Activated CD8-positive, alpha-beta memory T cell treated with anti-CD3 and anti-CD28 coated beads, Interleukin-2, amount 50 U/mL, for 48 hours (primary cell): Measurements from ENCODE around the gene EHBP1.

Source experiments
- DNase-seq: peaks from one replicate; pipeline ENCODE4 v3.0.0-alpha.2; 2020

The EHBP1 gene

DNA sequence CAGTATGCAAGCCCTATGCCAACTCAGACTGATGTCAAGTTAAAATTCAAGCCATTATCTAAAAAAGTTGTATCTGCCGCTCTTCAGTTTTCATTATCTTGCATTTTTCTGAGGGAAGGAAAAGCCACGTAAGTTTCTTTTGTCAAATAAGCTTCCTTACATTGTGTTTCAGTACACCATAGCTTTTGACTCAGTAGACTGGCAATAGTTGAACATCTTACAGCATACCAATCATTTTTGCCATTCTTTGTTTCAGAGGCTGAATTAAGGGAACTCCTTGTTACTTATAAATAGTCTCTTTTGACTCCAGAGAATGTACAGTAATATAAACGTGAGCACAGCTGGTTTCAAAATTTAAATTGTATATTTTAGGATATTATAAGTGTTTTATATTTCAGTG lies 120.6 kb downstream of the EHBP1 start:
- no peak for DNase-seq

DNA sequence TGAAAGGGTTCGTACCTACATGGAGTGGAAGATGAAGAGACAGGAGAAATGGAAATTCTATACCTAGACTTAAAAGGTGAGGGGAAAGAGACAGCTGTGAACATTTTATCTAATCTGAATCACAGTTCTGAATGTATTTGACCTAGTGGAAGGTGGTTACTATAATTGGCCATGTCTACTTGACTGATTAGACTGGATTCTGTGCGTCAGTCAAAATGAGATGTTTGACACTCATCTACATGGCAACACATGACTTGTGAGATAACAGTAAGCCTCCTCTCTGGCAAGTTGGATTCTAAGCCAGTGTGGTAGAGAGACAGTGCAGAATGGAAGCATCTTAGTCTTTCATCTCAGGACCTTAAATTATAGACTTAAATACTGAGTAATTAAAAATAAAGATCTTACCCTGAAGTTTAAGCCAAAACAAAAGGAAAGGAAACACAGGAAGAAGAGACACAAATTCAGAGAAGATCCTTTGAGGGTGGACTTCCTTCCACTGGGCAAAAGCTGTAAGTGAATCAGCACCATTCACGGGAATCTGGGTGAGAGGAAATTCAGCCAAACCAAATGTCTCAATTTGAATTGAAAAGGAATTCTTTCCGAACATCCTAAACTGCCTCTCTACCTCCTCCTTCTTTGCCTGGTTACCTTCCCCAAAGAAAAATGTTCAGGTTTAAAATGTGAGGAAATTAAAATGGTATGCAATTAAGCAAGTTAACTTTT lies 121.6 kb downstream of the EHBP1 start:
- DNase-seq, result no peak

DNA sequence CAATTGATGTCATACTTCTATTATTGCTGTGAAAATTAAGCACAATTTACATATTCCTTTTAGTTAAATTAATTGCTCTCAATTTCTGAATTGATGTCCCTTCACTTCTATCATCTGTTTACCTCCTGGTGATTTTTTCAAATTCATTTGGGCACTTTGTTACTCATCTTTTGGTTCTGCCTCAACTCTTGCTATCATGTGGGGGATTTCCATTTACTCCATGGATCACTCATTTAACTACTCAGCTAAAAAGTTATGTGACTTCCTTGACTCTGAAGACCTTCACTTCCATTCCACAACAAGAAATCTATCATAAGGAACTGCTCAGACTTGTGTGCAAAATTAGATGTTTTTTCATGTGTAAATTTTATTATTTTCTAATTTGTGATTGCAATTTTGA lies 126.2 kb downstream of the EHBP1 start:
- no peak for DNase-seq

DNA sequence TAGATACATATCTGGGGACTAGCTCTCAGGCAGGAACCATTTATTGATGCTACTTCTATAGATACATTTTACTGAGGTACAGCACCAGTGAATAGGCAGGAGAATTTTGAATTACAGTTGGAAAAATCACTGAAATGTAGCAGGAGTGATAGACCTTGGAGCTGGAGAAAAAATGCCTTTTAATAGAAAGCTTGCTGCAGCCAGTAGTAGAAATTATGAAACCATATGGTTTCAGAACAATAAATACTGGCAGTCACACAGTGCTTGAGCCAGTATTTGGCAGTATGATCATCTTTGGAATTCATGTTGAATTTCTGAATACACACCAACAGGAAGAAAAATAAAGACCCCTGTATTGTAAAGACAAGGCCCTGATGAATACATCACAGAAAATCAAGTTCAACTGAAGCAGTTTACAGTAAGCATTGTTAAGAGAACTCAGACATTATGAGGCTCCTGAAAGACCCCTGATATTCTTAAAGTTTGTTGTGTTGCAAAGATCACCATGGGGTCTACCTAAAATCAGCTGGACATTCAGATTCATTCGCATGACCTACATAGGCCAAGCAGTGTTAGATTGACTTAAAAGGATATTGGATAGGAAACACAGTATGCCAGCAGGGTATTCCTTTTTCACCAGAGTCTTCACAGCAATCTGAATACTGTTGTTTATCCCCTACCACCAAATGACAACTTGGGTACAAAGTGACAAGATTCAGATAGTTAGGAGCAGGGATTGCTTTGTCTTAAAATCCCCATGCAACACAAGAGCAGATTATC lies 139.0 kb downstream of the EHBP1 start:
- DNase-seq, result no peak

DNA sequence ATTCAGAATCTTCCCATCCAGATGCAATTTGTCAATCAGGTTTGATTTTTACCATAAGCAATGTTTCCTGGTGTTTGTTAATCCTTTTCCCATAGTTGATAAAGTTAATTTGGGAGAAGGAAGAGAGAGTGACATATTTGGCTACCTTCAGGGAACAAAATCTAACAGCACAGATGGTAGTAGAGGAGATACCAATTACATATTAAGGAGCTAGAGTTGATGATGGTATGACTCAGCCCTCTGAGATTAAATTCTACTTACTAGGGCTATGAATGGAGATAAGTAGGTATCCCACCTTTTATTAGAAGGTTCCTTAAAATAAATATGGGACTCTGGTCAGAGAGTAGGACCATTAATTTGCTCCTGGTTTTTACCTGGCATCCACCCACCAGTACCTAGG lies 139.7 kb downstream of the EHBP1 start:
- no peak for DNase-seq

DNA sequence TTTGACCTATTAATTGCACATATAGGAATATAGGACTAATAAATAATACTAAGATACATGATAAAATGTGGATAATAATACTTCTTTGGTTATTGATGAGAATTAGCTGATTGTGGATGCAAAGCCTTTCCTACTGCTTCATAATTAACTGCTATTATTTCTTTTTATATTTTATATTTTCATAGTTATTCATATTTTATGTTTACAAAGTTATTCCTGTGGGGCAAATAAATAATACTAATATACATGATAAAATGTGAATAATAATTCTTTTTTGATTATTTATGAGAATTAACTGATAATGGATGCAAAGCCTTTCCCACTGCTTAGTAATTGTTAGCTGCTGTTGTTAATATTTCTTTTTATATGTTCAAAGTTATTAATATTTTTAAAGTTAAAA lies 146.7 kb downstream of the EHBP1 start:
- DNase-seq, result no peak

DNA sequence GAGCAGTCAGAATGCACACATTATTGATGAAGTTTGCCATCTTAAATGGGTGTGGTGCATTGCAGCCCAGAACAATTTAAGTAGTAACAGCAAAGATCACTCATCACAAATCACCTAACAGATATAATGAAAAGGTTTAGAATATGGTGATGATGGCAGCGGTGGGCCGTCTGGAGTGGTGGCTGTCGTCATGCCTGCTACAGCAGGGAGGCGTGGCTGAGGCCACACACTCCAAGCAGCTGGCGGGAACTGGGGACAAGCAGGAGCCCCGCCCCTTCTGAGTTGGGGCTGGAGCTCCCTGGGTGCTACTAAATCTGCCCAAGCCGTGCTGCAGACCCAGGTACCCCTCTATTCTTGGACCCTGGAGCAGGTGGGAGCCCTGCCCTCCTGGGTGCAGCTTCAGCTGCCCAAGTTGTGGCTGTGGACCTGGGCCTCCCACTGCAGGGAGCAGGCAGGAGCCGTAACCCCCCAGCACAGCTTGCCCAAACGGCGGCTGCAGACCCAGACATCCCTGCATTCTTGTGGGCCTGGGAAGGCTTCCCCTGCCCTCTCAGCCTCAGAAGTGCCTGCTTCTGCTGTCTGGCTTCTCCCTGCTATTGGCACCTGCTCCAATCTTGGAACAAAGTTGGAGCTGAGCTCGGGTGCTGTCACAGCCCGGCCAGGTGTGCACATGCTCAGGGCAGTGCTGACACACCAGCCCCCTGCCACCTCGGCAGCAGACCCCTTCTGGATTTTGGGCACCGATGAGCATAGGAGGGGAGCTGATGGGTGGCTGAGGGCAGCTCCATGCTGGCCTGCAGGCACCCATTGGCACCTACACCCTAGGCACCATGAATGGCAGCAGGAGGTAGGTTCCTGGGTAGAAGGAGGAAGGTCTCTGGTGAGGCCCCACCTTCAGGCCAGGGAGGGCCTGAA lies 149.3 kb downstream of the EHBP1 start:
- DNase-seq, result no peak

DNA sequence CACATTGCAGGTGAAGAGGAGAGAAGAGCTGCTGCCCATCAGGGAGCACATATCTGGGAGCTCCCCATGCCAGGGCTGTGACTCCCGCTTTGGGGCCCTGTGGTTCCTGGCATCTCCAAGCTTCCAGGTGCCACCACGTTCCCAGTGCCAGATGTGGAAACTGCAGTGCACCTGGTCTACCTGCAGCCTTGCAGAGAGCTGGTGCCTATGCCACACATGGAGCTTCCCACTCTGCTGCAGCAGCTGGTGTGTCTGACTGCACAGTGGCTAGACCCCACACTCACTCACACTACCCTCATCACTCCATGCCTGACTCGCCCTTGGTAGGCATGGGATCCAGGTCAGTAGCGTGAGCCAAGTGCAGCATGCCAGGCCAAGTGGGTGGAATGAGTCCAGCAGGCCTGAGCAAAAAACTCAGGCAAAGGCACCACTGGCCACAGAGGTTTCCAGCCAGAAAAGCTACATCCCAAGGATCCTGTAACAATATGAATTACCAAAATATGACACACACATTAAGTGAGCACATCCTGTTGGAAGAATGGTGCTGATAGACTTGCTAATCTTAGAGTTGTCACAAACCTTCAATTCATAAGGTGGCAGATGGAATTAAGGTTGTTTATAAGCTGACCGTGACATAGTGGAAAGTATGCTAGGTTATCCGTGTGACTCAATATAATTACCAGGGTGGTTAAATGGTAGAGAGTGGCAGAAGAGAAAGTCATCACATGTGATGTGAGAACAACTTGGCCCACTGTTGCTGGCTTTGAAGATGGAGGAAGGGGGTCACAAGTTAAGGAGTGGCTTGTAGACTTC lies 150.9 kb downstream of the EHBP1 start:
- DNase-seq, result no peak

DNA sequence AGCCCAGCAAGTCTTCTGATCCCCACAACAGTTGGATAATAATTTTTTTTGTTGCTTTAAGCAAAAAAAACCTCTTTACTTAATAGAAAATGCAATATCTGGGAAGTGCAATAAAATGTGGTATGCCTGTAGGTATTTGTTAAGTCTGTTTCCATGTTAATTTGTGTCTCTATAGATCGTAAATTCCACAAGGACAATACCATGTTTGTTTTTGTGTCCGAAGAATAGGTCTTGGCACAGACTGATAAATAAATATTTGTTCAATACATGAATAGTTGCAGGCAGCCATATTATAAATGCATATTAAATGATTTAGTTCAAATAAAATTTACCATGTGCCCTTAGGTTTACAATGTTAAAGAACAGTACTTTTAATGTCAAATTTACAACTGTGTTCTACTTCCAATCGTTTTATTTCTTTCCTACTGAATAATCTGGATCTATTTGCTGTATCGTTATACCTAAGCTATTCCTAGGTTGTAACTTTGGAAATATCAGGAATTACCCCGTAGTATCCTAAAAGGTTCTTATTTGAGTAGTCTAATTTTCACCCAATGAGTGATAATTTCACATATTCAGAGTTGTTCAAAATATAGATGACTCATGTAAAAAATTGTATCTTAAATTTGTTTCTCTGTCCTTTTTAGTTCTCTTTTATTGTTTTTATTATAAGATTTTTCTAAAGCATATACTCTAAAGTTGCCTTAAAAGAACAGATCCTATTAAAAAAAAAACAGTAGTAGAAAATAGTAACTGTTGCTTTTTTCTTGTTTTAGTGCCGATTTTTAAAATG lies 151.8 kb downstream of the EHBP1 start:
- no peak for DNase-seq

DNA sequence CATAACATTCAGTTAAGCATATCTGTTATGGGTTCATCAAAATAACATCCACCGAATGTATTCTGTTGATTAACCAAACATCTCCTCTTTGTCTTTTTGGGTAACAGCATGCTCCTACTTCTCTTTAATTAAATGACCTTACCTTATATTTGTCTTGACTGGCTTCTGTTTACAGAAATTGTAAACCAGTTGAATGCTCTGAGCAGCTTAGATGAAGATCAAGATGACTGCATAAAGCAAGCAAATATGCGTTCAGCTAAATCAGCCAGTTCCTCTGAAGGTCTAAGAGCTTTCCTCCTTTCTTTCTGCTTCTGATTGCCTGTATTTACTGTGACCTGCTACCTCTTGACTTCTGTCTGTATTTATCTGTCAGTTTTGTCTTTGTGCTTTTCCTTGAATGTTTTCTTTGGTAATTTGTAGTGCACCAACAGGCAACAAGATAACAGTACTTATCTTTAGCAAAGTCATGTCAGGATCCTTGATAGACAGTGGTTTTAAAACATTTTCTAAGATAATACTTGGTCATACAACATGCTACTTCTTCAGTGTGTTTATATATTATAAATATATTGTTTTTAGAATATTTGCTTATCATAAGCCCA lies 152.8 kb downstream of the EHBP1 start:
- DNase-seq, result no peak

DNA sequence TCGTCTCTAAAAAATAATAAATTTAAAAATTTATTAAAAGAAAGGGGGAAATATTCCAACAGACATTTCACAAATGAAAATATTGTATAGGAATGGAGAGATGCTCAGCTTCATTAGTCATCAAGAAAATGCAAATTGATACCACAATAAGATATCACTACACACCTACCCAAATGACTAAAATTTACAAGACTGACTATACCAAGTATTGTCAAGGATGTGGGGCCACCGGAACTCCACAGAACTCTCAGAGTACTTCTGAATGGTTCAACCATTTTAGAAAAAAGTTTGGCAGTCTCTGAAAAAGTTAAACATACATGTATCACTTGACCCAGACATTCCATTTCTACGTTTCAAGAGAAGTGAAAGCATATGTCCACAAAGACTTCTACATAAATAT lies 163.4 kb downstream of the EHBP1 start:
- no peak for DNase-seq

DNA sequence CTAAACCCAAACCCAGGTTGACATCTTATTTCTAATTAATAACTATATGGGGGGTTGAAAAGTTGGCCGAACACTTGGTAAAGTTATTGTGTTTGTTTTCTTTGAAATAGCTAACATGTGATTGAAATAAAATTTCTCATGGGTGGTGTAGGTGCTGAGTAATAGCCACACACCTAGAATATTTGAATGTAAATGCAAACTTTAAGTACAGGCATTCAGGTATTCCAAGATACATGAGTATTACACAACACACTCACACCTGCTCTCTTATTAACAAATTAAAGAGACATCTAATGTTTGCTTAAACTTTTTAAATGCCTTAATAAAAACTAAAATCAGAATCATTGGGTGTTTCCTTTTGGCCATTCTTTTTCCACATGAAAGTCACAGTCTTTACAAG lies 165.5 kb downstream of the EHBP1 start:
- DNase-seq, result no peak

DNA sequence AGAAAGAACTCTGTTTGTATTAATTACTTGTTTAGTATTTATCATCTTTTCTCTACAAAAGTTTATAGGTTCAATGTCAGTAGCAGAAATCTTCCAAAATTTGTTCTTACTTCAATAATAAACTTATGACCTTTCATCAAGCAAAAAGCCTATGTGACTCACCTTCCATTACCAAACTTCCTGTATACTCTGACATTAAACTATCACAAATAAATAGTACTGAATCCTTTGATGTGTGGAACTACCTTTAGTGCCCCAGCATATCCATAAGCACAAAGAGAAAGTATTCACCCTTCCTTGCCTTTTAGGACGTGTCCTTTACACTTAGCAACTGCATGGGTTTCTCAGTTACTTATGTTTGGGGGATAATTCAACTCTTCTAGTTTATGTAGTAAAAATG lies 166.0 kb downstream of the EHBP1 start:
- DNase-seq, result no peak

DNA sequence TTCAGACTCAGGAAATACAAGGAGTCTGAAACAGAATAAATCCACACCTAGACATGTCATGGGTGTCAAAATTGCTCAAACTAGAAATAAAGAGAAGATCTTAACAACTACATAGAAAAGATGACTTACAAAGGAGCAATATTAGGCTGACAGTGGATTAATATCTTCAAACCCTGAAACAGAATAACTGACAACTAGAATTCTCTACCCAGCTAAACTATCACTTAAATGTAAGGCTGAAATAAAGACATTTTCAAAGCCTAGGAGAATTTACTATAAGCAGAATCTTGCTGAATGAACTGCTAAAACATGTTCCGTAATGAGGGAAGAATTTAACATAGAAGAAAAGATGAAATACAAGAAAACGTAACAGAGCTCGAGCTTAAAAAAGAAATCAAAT lies 168.1 kb downstream of the EHBP1 start:
- no peak for DNase-seq

DNA sequence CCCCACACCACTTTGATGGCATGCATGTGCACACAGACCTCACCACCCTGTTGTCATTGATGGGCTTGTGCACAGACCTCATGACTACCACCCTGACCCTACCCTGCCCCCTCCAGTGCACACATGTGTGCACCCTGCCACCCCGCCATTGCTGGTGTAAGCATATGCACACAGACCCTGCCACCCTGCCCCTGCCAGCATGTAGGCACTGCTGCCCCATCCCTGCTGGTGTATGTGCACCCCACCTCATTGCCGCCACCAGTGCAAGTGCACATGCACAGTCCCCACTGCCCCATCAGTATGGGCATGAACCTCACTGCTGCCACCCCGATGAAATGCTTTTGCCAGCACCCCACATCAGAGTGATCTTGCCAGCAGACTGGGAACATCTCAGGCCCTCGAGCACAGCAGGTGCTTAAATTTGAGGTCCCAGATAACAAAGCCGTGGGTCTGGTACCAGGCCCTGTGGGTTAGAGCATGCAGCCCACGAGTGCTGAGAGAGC lies 169.4 kb downstream of the EHBP1 start:
- no peak for DNase-seq

DNA sequence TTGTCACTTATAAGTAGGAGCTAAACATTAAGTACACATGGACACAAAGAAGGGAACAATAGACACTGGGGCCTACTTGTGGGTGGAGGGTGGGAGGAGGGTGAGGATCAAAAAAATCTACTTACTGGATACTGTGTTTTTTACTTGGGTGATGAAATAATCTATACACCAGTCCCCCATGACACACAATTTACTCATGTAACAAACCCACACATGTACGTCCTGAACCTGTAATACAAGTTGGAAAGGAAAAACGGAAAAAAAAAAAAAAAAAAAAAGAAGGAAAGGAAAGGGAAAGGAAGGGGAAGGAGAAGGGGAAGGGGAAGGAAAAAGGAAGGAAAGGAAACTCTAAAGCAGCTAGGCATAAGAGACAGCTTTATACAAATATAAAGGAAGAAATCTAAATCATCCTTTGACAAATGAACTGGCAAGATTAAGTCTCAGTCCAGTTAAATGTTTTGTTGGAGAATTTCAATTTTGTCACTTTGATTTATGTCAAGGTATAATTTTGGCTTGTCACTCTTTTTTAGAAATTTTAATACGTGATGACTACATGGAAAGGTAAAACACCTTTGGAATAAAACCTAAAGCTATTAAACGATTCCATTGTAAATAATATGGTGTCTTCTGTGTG lies 175.8 kb downstream of the EHBP1 start:
- no peak for DNase-seq

DNA sequence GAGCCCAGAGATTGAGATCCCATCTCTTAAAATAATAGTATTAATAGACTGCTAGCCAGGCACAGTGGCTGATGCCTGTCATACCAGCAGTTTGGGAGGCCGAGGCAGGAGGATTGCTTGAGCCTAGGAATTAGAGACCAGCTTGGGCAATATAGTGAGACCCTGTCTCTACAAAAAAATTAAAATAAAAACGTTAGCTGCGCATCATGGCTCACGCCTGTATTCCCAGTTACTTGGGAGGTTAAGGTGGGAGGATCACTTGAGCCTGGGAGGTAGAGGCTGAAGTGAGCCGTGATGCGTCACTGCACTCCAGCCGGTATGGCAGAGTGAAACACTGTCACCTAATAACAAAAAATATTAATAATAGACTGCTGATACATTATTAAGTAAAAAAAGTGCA lies 178.1 kb downstream of the EHBP1 start:
- DNase-seq, result no peak

DNA sequence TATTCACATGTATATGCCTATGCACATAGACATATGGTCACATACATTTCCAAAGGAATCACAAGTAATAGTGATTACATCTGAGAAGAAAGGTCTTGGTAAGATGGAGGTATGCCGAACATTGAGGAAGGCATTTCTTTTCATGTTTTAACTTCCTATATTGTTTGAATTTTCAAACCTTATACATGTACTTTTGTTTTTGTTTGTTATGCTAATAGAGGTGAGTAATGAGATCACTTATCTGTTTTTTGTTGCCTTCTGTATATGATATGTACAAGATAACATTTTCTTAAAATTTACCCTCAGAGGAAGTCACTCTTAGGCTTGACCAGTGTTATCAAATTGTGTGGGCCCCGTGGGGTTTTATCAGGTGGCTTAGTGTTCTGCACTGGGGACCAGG lies 178.6 kb downstream of the EHBP1 start:
- DNase-seq, result no peak

DNA sequence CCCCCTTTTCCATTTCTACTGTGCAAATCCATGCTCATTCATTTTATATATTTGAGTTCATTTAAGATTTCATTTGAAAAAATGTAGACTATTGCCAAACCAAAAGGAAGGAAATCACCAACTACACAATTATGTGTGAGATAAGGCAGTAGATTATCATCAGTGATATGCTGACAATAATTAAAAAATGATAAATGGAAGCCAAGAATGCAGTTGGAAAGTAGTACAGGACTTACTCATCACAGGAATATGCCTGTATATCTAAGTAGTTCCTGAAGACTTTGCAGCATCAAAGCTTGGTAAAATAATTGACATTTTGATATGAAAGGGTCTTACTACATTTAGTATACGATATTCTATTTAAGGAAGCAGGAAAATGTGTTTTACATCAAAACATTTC lies 179.0 kb downstream of the EHBP1 start:
- no peak for DNase-seq

DNA sequence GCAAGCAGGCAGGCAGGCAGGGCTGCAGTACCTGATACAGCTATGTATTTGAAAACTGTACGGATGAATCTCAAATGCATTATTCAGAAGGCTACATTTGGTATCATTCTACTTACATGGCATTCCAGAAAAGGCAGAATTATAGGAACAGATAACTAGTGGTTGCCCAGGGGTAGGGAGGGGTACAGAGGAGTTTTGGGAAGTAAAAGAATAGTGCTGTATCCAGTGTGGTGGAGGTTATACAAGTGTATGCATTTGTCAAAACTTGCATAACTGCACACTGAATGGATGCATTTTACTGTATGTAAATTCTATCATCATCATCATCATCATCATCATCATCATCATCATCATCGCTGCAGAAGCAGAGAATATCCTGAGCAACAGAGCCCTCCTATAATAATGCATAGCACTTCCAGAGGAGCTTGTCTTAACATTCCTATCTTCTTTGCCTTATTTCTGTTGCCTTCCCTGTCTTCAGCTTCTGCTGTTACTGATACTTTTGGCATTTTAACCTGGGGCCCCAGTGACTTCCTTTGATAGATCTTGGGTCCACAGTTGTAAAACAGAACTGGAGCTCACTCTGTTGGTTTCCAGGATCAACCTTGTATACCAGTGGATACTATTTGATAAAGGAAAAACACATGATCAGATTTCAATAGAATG lies 189.6 kb downstream of the EHBP1 start:
- DNase-seq, result no peak
